Nephron (organoid): ENCODE measurements around the gene NTRK2.
A peak's percentile ranks its signal among the peaks of the same experiment; 100 is the strongest.

Experiments used
- H3K27ac Mint-ChIP-seq, 3 experiments: 2 replicates each; pipeline ENCODE4 v1.8.0; 2020; ENCODE audit warnings: mixed read lengths in 3 of 3, mild to moderate bottlenecking in 2 of 3, moderate library complexity in 1 of 3
- H3K27me3 Mint-ChIP-seq: 2 replicates; pipeline ENCODE4 v1.8.0; 2021; ENCODE audit warnings: low read depth, mild to moderate bottlenecking, moderate library complexity, mixed read lengths
- H3K36me3 Mint-ChIP-seq: 2 replicates; pipeline ENCODE4 v1.8.0; 2020; ENCODE audit warnings: low read depth, mixed read lengths
- H3K4me1 Mint-ChIP-seq: 2 replicates; pipeline ENCODE4 v1.8.0; 2020; ENCODE audit warnings: mixed read lengths
- H3K4me3 Mint-ChIP-seq, 3 experiments: 2 replicates each; pipeline ENCODE4 v1.8.0; 2020; ENCODE audit warnings: mild to moderate bottlenecking in 3 of 3, mixed read lengths in 3 of 3, moderate library complexity in 2 of 3
- H3K9me3 Mint-ChIP-seq: 2 replicates; pipeline ENCODE4 v1.8.0; 2020; ENCODE audit warnings: mixed read lengths
- CTCF ChIP-seq, 3 experiments: fragments of 200-600 bp; sonication (generic); IDR thresholded peaks; one replicate each; pipeline ENCODE4 v1.5.0; 2021; ENCODE audit warnings: antibody characterized with exemption in 3 of 3; ENCODE audit not compliant: unreplicated experiment in 3 of 3

NTRK2 gene

GRCh38 chr9:84880835-84881234, 211.3 kb downstream of the NTRK2 start:
- H3K27me3 Mint-ChIP-seq = no peaks in the 10 kb centered on the region
- no peaks in the 10 kb centered on the region for H3K36me3 Mint-ChIP-seq
- no peak overlapping the region for H3K4me3 Mint-ChIP-seq
- peaks cover 19% of the 10 kb centered on the region for H3K4me1 Mint-ChIP-seq
- TF ChIP-seq CTCF (IDR thresholded peaks at IDR 0.05; ENCODE audit: unreplicated experiment in 3 of 3) = no peak
- H3K9me3 Mint-ChIP-seq = no peaks in the 10 kb centered on the region
- peak overlapping the region; percentile 11 to 86 (median 80) for H3K27ac Mint-ChIP-seq

- H3K4me1 Mint-ChIP-seq = peaks cover 34% of the 10 kb centered on the region
These were observed 217.3 kb downstream of the NTRK2 start for GRCh38 chr9:84886866-84887265.

GRCh38 chr9:84891924-84892323, 222.4 kb downstream of the NTRK2 start:
- Mint-ChIP-seq H3K27me3 (no peaks in the 10 kb centered on the region), H3K9me3 (no peaks in the 10 kb centered on the region), H3K27ac (peak overlapping the region; percentile 58 to 78 (median 62)), H3K4me3 (no peak overlapping the region), H3K4me1 (peaks cover 73% of the 10 kb centered on the region), H3K36me3 (no peaks in the 10 kb centered on the region)
- no peak for TF ChIP-seq CTCF (IDR thresholded peaks at IDR 0.05; ENCODE audit: unreplicated experiment in 3 of 3)

More at GRCh38 chr9:84886866-84887265, 217.3 kb downstream of the NTRK2 start:
- Mint-ChIP-seq H3K9me3 (no peaks in the 10 kb centered on the region), H3K27me3 (no peaks in the 10 kb centered on the region), H3K27ac (peak overlapping the region; percentile 25 to 88 (median 87)), H3K4me3 (no peak overlapping the region), H3K36me3 (no peaks in the 10 kb centered on the region)
- TF ChIP-seq CTCF (IDR thresholded peaks at IDR 0.05; ENCODE audit: unreplicated experiment in 3 of 3) = no peak

GRCh38 chr9:84893419-84894128, 224.0 kb downstream of the NTRK2 start:
- H3K27me3 Mint-ChIP-seq = no peaks in the 10 kb centered on the region
- no peaks in the 10 kb centered on the region for H3K9me3 Mint-ChIP-seq
- no peak overlapping the region for H3K4me3 Mint-ChIP-seq
- H3K36me3 Mint-ChIP-seq = no peaks in the 10 kb centered on the region
- TF ChIP-seq CTCF (IDR thresholded peaks at IDR 0.05; ENCODE audit: unreplicated experiment in 3 of 3) = no peak
- H3K4me1 Mint-ChIP-seq = peaks cover 69% of the 10 kb centered on the region
- H3K27ac Mint-ChIP-seq = peak overlapping the region; percentile 56 to 62 (median 59)

GRCh38 chr9:84894859-84895258, 225.3 kb downstream of the NTRK2 start:
- TF ChIP-seq CTCF (IDR thresholded peaks at IDR 0.05; ENCODE audit: unreplicated experiment in 3 of 3) = no peak
- no peak overlapping the region for H3K4me3 Mint-ChIP-seq
- H3K27ac Mint-ChIP-seq = peak overlapping the region in 2 of 3 experiments; percentile 54 to 62
- no peaks in the 10 kb centered on the region for H3K9me3 Mint-ChIP-seq
- peaks cover 69% of the 10 kb centered on the region for H3K4me1 Mint-ChIP-seq
- H3K27me3 Mint-ChIP-seq = no peaks in the 10 kb centered on the region
- H3K36me3 Mint-ChIP-seq = no peaks in the 10 kb centered on the region
